OCI-LY1 (cell line): Measurements from ENCODE around the gene CALB2.

Experiments
- CTCF ChIP-seq: fragments of 200-600 bp; sonication (generic), shearing (Covaris generic); IDR thresholded peaks from 2 replicates; pipeline ENCODE4 v1.5.1; 2017; ENCODE audit warnings: mild to moderate bottlenecking, antibody characterized with exemption, low read length, moderate library complexity, mixed read lengths
- EZH2 ChIP-seq: fragments of 200-600 bp; sonication (generic), shearing (Covaris generic); IDR thresholded peaks from 2 replicates; pipeline ENCODE4 v1.8.0; 2017; ENCODE audit warnings: borderline replicate concordance, mixed run types, mild to moderate bottlenecking, antibody characterized with exemption, low read length, moderate library complexity, mixed read lengths

GRCh38 chr16:71373073-71373472 is 14.6 kb downstream of the CALB2 start:
- TF ChIP-seq CTCF (no peak), EZH2 (no peak)
